ENCODE data around the gene EPYC. TPM values are rescaled to one million over a fixed set of nuclear protein-coding genes. Genes with fewer than 3 reads are reported as not detected.

EPYC gene
- polyA plus RNA-seq, 1 experiment: not detected

GRCh38 chr12:90961154-90961553, 43.6 kb downstream of the EPYC start:
- ChIA-PET CTCF (interaction anchor here (0.7 to 1.6 kb wide), 4 partner anchors 10 to 1878 kb away, joined by 3 to 8 read pairs (median 3); no protein-coding TSS in a partner anchor), POLR2A (interaction anchor here (0.6 kb wide), 1 partner anchor 1182 kb away, joined by 3 read pairs; no protein-coding TSS in a partner anchor)

GRCh38 chr12:90959538-90960139, 45.1 kb downstream of the EPYC start:
- no peak for DNase-seq (ENCODE audit: low read depth)
- Histone ChIP-seq H3K4me3 (ENCODE audit: low read depth, low read length) (no peak overlapping the region), H3K36me3 (ENCODE audit: control insufficient read depth, insufficient read depth, low read length) (no peaks in the 10 kb centered on the region), H3K27me3 (ENCODE audit: control insufficient read depth, insufficient read depth, low read length) (no peaks in the 10 kb centered on the region)
- ChIA-PET CTCF (interaction anchor here (0.8 to 2.3 kb wide), 14 partner anchors 7 to 414 kb away, joined by 3 to 21 read pairs (median 6); no protein-coding TSS in a partner anchor), POLR2A (no interaction called here)
- peak; percentile 78 for TF ChIP-seq CTCF (IDR thresholded peaks at IDR 0.05; ENCODE audit: insufficient read depth, low read depth, low read length)

More at GRCh38 chr12:90961154-90961553, 43.6 kb downstream of the EPYC start:
- no peak for DNase-seq (ENCODE audit: low read depth)
- Histone ChIP-seq H3K27me3 (ENCODE audit: control insufficient read depth, insufficient read depth, low read length) (no peaks in the 10 kb centered on the region), H3K4me3 (ENCODE audit: low read depth, low read length) (no peak overlapping the region), H3K36me3 (ENCODE audit: control insufficient read depth, insufficient read depth, low read length) (no peaks in the 10 kb centered on the region)
- TF ChIP-seq CTCF (IDR thresholded peaks at IDR 0.05; ENCODE audit: insufficient read depth, low read depth, low read length): no peak

GRCh38 chr12:90959032-90959431, 45.7 kb downstream of the EPYC start:
- CTCF ChIA-PET: interaction anchor here (0.8 to 2.3 kb wide), 14 partner anchors 8 to 414 kb away, joined by 3 to 21 read pairs (median 6); no protein-coding TSS in a partner anchor
- Histone ChIP-seq H3K27me3 (ENCODE audit: control insufficient read depth, insufficient read depth, low read length) (no peaks in the 10 kb centered on the region), H3K36me3 (ENCODE audit: control insufficient read depth, insufficient read depth, low read length) (no peaks in the 10 kb centered on the region), H3K4me3 (ENCODE audit: low read depth, low read length) (no peak overlapping the region)
- POLR2A ChIA-PET: no interaction called here
- DNase-seq (ENCODE audit: low read depth): no peak
- TF ChIP-seq CTCF (IDR thresholded peaks at IDR 0.05; ENCODE audit: insufficient read depth, low read depth, low read length): peak; percentile 33; the same call in 1 of the 2 replicates

GRCh38 chr12:90958347-90958746, 46.4 kb downstream of the EPYC start:
- ChIA-PET POLR2A (no interaction called here), CTCF (interaction anchor here (0.8 to 2.3 kb wide), 13 partner anchors 8 to 415 kb away, joined by 3 to 21 read pairs (median 7); no protein-coding TSS in a partner anchor)
- H3K4me3 ChIP-seq (ENCODE audit: low read depth, low read length): no peak overlapping the region
- H3K27me3 ChIP-seq (ENCODE audit: control insufficient read depth, insufficient read depth, low read length): no peaks in the 10 kb centered on the region
- H3K36me3 ChIP-seq (ENCODE audit: control insufficient read depth, insufficient read depth, low read length): no peaks in the 10 kb centered on the region
- no peak for TF ChIP-seq CTCF (IDR thresholded peaks at IDR 0.05; ENCODE audit: insufficient read depth, low read depth, low read length)
- DNase-seq (ENCODE audit: low read depth): no peak

GRCh38 chr12:90954921-90955320, 49.9 kb downstream of the EPYC start, which contains the start of gene CCER1:
TSS of gene CCER1 (minus strand) at chr12:90955176. CDS start at chr12:90954742, 434 bp downstream.
- ChIA-PET POLR2A (interaction anchor here (0.6 kb wide), 1 partner anchor 59 kb away, joined by 5 read pairs; no protein-coding TSS in a partner anchor), CTCF (no interaction called here)
- Histone ChIP-seq H3K4me3 (ENCODE audit: low read depth, low read length) (no peak within 1 kb of the TSS), H3K27me3 (ENCODE audit: control insufficient read depth, insufficient read depth, low read length) (no peaks in the 10 kb centered on the region), H3K36me3 (ENCODE audit: control insufficient read depth, insufficient read depth, low read length) (no peaks in the 10 kb centered on the region)
- no peak for TF ChIP-seq CTCF (IDR thresholded peaks at IDR 0.05; ENCODE audit: insufficient read depth, low read depth, low read length)
- no peak for DNase-seq (ENCODE audit: low read depth)
